Activated T-helper 1 cell treated with Interleukin-2 at 50 U/mL for 16 hours (primary cell): ENCODE data around the gene TMEM212.

Source experiments
- DNase-seq: peaks from one replicate; pipeline ENCODE4 v3.0.0-alpha.2; 2020; ENCODE audit warnings: low read depth

The TMEM212 gene

GRCh38 chr3:171842864-171843518 is at the start of gene TMEM212:
Gene TMEM212 (plus strand): TSS chr3:171843349. CDS start chr3:171843384, 35 bp downstream.
- no peak for DNase-seq

- no peak for DNase-seq
Measured at GRCh38 chr3:171796625-171797264, 46.4 kb upstream of the TMEM212 start.

GRCh38 chr3:171797265-171797679 is 45.9 kb upstream of the TMEM212 start:
- no peak for DNase-seq

GRCh38 chr3:171797873-171798272 is 45.3 kb upstream of the TMEM212 start:
- no peak for DNase-seq

GRCh38 chr3:171799501-171799900 is 43.6 kb upstream of the TMEM212 start:
- no peak for DNase-seq

GRCh38 chr3:171801738-171802589 is 41.2 kb upstream of the TMEM212 start:
- DNase-seq, result no peak

- no peak for DNase-seq
Measured at GRCh38 chr3:171802590-171802956, 40.6 kb upstream of the TMEM212 start.

GRCh38 chr3:171803044-171803443 is 40.1 kb upstream of the TMEM212 start:
- DNase-seq, result no peak

- no peak for DNase-seq
Measured at GRCh38 chr3:171804618-171805389, 38.3 kb upstream of the TMEM212 start.

- DNase-seq, result no peak
Measured at GRCh38 chr3:171805687-171806086, 37.5 kb upstream of the TMEM212 start.

- no peak for DNase-seq
Measured at GRCh38 chr3:171806200-171807128, 36.7 kb upstream of the TMEM212 start.

GRCh38 chr3:171807129-171807675 is 35.9 kb upstream of the TMEM212 start:
- no peak for DNase-seq

- no peak for DNase-seq
Measured at GRCh38 chr3:171807806-171808205, 35.3 kb upstream of the TMEM212 start.

GRCh38 chr3:171809611-171809860 is 33.6 kb upstream of the TMEM212 start:
- no peak for DNase-seq

GRCh38 chr3:171809861-171810628 is 33.1 kb upstream of the TMEM212 start, which contains the start of gene PLD1:
Gene PLD1 (minus strand): TSS chr3:171810483. CDS start chr3:171738051, 72,432 bp downstream.
- peak; percentile 22 for DNase-seq

- no peak for DNase-seq
Measured at GRCh38 chr3:171810629-171811294, 32.4 kb upstream of the TMEM212 start.

GRCh38 chr3:171811295-171811912 is 31.7 kb upstream of the TMEM212 start:
- DNase-seq, result no peak

GRCh38 chr3:171811913-171812335 is 31.2 kb upstream of the TMEM212 start:
- DNase-seq, result no peak

- DNase-seq, result no peak
Measured at GRCh38 chr3:171812811-171813210, 30.3 kb upstream of the TMEM212 start.
